ENCODE data around the gene ZNF385D.

ZNF385D gene

GRCh38 chr3:21542656-21543379 lies 208.2 kb downstream of the ZNF385D start:
- no peak overlapping the region for H3K27ac ChIP-seq
- TF ChIP-seq, protein P1, sequence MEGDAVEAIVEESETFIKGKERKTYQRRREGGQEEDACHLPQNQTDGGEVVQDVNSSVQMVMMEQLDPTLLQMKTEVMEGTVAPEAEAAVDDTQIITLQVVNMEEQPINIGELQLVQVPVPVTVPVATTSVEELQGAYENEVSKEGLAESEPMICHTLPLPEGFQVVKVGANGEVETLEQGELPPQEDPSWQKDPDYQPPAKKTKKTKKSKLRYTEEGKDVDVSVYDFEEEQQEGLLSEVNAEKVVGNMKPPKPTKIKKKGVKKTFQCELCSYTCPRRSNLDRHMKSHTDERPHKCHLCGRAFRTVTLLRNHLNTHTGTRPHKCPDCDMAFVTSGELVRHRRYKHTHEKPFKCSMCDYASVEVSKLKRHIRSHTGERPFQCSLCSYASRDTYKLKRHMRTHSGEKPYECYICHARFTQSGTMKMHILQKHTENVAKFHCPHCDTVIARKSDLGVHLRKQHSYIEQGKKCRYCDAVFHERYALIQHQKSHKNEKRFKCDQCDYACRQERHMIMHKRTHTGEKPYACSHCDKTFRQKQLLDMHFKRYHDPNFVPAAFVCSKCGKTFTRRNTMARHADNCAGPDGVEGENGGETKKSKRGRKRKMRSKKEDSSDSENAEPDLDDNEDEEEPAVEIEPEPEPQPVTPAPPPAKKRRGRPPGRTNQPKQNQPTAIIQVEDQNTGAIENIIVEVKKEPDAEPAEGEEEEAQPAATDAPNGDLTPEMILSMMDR (conservative IDR thresholded peaks at IDR 0.05), result no peak

DNA sequence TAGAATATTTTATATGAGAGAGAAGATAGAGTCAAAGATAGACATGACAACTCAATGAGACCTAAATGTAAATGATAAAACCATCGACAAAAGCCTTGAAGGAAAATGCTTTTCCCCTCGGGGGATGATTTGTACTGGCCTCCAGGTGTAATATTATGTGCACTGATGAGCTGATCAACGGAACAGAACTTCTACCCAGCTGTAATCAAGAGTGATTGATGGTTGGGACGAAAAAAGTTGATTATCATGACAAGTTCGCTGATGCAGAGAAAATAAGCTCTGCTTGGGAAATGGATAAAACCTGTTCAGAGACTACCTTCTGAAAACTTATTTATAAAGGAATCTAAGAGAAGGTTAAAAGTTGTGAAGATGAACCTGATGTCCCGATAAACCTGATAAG lies 210.7 kb downstream of the ZNF385D start:
- no peak overlapping the region for H3K27ac ChIP-seq
- TF ChIP-seq, protein P1 (conservative IDR thresholded peaks at IDR 0.05), result no peak

- TF ChIP-seq, protein P1 (conservative IDR thresholded peaks at IDR 0.05), result no peak
- H3K27ac ChIP-seq, result no peak overlapping the region
These were observed 216.5 kb downstream of the ZNF385D start for GRCh38 chr3:21534462-21534861.

GRCh38 chr3:21533002-21533401 lies 218.0 kb downstream of the ZNF385D start:
- TF ChIP-seq, protein P1 (conservative IDR thresholded peaks at IDR 0.05), result no peak
- no peak overlapping the region for H3K27ac ChIP-seq

GRCh38 chr3:21531909-21532308 lies 219.1 kb downstream of the ZNF385D start:
- TF ChIP-seq, protein P1 (conservative IDR thresholded peaks at IDR 0.05), result no peak
- no peak overlapping the region for H3K27ac ChIP-seq

DNA sequence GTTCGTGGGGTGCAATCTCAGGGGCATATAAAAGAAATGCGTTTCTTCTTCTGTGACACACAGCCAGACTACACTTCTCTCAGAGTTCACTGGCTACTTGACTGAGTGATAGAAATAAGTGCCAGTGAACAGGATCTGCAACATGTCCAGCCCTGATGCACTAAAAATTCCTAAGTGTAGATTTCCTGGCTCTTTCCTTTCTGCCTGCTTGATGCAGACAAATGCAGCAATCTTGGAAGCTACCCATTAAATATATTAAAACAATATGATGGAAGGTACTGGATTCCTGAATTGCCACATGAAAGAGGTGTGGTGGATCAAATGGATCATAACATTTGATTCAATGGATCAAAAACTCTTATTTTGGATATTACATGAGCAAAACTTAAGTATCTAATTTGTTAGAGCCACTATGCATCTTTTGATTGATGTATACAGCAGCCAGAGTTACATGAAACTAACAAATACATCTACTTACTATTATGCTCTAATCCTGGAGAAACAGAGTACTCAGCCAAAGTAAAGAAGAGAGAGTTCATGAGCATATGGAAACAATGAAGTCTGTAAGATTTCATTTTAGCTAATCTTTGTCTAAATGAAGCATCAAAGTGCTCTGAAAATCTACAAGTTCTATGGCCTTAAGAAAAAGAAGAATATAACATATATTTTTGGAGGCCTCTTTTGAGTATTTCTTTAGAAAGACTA lies 222.6 kb downstream of the ZNF385D start:
- H3K27ac ChIP-seq, result no peak overlapping the region
- TF ChIP-seq, protein P1 (conservative IDR thresholded peaks at IDR 0.05), result no peak

GRCh38 chr3:21526461-21526860 lies 224.5 kb downstream of the ZNF385D start:
- TF ChIP-seq, protein P1 (conservative IDR thresholded peaks at IDR 0.05), result no peak
- H3K27ac ChIP-seq, result no peak overlapping the region

Data from VCaP (cell line).